GM18867 (cell line): ENCODE data around the gene SHROOM4.

Experiments
- ATAC-seq: cut with Tn5 transposase; IDR thresholded peaks from one replicate; pipeline ENCODE4 v1.9.1; 2021; ENCODE audit warnings: mild to moderate bottlenecking, moderate library complexity; ENCODE audit not compliant: unreplicated experiment

The SHROOM4 gene

DNA sequence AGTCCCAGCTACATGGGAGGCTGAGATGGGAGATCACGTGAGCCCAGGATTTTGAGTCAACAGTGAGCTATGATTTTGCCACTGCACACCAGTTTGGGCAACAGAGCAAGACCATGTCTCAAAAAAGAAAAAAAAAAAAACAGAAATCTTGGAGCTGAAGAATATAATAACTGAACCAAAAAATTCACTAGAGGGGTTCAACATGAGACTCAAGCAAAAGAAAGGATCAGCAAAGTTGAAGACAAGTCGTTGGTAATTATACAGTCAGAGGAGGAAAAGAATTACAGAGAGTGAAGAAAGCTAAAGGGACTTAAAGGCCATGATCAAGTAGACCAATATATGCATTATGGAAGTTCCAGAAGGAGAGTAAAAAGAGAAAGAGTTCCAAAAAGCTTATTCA, 26.9 kb downstream of the SHROOM4 start:
- ATAC-seq, result no peak

DNA sequence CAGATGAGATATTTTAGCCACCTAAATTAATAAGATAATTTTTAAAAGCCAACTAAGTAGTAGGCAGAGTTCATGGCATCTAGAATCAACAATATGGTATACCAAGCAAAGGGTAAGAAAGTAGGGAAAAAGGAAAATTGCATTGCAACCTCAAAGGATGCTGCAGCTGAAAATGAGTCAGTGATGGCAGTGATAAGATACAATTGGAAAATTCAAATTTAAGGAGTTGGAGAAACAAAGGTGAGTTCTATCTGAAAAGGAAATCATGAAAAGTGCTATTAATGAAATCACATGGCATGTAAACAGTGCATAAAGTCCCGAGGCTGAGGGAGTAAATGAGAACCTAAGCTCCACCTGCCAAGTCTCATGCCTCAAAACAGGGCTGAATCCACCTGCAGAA, 33.9 kb downstream of the SHROOM4 start:
- no peak for ATAC-seq

DNA sequence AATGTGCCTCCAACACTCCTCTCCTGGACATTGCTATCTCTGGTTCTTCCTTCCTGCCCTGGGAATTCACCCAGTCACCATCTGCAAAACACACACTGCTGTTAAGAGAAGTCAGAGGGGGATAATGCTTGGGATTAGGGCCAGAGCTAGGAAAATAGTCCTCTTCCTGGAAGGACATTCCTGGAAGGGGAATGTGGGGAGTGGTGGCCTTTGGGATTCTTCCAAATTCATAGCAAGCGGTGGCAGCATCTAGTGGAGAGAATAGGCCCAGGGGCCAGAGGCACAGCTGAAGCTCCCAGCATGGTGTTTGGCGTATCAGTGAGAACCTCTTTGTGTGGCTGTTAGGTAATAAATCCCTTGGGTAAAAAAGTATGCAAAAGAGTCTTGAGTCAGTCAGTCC, 34.3 kb downstream of the SHROOM4 start:
- ATAC-seq, result no peak

GRCh38 chrX:50778272-50778671, 35.7 kb downstream of the SHROOM4 start:
- no peak for ATAC-seq

GRCh38 chrX:50776248-50776647, 37.7 kb downstream of the SHROOM4 start:
- ATAC-seq, result no peak

DNA sequence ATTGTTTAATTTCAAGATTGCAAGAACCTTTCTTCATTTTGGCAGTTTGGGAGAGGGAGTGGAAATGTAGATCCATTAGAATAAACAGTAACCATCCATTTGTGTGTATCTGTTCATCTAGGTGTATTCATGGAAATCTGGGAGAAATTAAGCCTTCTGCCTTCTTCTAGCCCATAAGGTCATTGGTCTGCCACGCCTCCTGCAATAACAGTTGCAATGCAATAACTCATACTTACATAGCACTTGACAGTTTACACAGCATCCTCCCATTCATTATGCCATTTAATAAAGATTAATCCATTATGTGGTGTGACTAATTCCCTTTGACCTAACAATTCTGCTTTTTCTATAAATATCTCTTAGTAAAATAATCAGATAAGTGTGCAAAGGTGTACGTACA, 42.6 kb downstream of the SHROOM4 start:
- ATAC-seq, result no peak

GRCh38 chrX:50770702-50771101, 43.3 kb downstream of the SHROOM4 start:
- no peak for ATAC-seq

DNA sequence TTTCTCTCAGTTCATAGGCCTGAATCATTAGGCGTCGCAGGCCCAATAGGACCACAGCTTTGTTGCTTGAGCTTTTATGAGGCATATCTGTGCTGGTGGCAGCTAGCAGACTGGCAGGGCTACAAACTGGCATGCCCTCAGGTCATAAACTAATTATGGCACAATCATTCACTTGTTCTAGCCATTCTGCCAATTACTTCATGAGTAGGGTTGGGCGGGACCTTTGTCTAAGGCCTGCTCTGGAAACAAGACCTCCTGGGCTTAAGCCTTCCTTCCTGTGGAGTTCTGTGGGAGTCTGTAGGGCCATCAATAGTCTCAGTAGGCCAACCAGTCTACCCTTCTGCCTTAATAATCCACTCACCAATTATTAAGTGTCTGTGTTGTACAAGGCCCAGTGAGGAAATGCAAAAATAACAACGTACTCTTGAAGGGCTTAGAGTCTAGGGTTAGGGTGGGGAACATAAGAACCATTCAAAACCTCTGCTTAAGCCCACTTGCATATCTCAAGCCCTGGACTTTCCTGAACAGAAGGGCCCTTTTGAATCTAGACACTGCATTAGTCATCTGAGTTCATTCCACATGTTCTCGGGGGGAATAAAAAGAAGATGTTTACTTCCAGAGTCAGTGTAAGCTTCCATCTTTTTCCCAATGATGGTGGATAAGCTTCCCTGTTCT, 44.5 kb downstream of the SHROOM4 start:
- no peak for ATAC-seq

GRCh38 chrX:50768801-50769200, 45.2 kb downstream of the SHROOM4 start:
- ATAC-seq, result no peak

GRCh38 chrX:50765986-50766385, 48.0 kb downstream of the SHROOM4 start:
- no peak for ATAC-seq

DNA sequence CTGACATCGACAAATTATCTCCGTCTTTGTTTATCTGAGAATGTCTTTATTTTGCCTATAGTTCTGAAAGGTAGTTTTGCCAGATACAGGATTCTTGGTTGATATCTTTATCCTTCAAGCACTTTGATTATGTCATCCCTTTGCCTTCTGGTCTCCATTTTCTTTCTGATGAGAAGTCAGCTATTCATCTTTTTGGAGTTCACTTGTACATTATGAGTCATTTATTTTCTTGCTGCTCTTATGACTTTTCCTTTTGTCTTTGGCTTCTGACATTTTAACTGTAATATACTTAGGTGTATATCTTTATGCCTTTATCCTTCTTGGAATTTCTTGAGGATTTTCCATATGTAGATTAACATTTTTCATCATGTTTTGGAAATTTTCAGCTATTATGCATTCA, 51.4 kb downstream of the SHROOM4 start:
- no peak for ATAC-seq

DNA sequence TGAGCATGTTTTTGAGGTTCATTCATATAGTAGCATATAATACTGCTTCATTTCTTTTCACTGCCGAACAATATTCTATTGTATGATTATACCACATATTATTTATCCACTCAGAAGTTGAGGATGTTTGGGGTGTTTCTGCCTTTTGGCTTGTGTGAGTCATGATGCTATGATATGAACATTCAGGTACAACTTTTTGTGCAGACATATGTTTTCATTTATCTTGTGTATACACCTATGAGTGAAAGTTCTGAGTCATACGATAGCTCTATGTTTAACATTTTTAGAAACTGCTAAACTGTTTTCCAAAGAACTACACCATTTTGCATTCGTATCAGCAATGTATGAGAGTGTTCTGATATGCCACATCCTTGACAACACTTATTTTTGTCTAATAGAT, 57.7 kb downstream of the SHROOM4 start:
- ATAC-seq, result no peak

DNA sequence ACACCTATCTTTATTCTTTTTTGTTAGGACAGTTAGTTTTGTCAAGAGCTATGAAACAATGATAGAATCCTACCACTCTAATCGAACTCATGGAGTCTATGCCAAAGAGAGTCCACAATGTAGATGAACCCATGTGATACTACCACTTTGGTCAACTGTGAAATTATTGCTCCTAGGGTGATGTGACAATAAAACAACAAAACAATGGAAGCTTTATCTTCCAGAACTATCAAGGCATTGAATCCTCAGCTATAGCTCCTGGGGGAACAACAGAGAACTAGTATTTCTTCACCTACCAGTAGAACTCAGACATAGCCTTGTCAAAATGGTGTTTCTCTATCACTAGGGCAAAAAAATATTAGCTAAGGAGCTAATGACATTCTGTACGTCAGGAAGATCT, 62.9 kb downstream of the SHROOM4 start:
- no peak for ATAC-seq

DNA sequence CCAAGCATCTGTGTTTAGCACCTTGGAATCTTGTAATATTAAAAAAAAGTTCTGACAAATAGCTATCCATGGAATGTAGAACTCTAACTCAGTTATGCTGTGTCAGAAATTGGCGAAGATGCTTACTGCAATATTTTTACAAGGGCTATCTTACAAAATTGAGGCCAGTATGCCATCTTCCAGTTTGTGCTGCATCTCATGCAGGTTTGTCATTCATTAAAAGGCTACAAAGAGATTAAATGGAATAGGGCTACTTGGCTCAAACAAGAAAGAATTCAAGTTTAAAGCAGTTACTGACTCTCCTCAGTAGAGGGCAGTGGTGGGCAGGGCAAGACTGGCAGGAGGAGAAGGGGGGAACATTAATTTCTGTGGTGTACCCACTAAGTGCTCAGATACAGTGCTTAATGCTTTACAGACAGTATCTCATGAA, 66.5 kb downstream of the SHROOM4 start:
- no peak for ATAC-seq

DNA sequence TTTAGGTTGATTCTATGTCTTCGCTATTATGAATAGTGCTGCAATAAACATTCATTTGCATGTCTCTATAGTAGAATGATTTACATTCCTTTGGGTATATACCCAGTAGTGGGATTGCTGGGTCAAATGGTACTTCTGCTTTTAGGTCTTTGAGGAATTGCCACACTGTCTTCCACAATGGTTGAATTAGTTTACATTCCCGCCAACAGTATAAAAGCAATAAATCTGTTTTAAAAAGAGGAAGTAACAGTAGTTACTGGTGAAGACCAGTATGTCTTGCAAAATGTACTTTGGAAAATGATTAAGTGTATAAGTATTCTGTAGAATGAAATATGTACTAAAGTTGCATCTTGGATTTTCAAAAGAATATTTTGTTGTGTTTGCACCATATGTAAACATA, 77.3 kb downstream of the SHROOM4 start:
- ATAC-seq, result no peak

- ATAC-seq, result no peak
Measured at GRCh38 chrX:50726296-50726695, 87.7 kb downstream of the SHROOM4 start.

DNA sequence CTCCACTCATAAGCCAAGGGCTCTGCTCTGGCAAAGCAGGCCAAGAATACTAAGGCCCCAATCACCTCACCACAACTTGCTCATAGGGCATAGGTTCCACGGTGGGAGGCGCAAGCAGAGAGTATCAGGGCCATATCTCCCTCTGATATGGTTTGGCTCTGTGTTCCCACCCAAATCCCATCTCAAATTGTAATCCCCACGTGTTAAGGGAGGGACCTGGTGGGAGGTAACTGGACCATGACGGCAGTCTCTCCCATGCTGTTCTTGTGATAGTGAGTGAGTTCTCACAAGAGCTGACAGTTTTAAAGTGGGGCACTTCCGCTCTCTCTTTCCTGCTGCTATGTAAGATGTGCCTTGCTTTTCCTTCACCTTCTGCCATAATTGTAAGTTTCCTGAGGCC, 88.7 kb downstream of the SHROOM4 start:
- ATAC-seq, result no peak

DNA sequence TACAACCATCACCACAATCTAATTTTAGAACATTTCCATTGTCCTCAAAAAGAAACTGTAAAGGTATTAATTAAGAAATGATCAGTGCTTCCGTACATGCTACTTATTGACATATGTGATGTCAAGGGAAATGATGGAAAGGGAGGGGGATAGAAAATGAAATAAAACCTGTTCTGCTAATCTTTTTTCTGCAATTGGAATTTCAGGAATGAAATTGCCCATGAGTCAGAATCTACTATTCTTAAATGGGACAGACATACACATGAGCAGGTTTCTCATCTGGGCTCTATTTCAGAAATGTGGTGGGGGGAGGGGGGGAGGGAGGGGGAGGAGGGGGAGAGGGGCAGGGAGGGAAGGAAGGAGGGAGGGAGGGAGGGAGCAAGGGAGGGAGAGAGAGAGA, 91.0 kb downstream of the SHROOM4 start:
- ATAC-seq, result no peak

GRCh38 chrX:50721764-50722521, 92.1 kb downstream of the SHROOM4 start:
- no peak for ATAC-seq

DNA sequence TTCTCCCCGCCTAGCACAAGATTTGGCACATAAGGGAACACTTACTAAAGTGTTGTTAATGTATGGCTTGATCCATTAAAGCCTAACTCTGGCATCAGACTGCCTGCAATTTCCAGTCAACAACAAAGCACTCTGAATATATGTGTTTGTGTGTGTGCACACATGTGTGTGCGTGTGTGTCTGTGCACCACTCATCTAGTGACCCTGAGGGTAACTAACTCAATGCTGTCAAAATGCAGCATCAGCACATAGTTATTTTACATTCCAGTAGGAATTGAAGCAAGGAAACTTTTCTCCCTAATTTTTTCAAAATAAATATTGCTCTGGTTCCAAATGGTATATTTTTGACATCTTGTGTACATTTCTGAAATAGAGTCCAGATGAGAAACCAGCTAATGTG, 94.4 kb downstream of the SHROOM4 start:
- no peak for ATAC-seq

GRCh38 chrX:50718776-50719175, 95.2 kb downstream of the SHROOM4 start:
- no peak for ATAC-seq

- ATAC-seq, result no peak
Measured at GRCh38 chrX:50716706-50717105, 97.3 kb downstream of the SHROOM4 start.

DNA sequence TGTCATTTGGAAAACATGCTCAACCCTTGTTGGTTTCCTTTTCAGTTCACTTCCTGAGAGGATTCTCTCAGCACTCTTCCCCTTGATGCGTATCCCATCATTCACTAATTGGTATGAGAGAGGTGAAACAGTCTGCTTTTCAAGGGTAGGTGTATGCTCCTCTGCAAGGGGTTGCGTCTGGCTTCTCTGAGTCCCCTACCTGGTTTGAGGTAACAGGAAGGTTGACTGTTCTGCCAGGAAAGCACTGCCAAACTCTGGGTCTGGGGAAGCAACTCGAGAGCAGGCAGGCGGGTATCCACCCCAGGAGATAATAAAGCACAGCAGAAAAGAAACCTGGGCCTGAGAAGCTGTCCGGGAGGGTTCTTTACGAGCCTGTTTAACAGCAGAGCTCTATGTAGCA, 101.2 kb downstream of the SHROOM4 start:
- ATAC-seq, result no peak
